Urothelium cell line (cell line): ENCODE data around the gene MBOAT1.

ENCODE experiments used
- DNase-seq: peaks from one replicate; pipeline ENCODE4 v3.0.0; 2011; ENCODE audit warnings: low spot score, mixed read lengths
- FAIRE-seq: peaks from 2 replicates; lab custom pipeline; 2011; peaks lifted over from hg19 to GRCh38; lab: Jason Lieb, UNC

Gene MBOAT1

GRCh38 chr6:20235041-20235440, 22.8 kb upstream of the MBOAT1 start:
- FAIRE-seq (no peak), DNase-seq (no peak)

GRCh38 chr6:20234136-20234535, 21.9 kb upstream of the MBOAT1 start:
- no peak for DNase-seq
- FAIRE-seq = no peak

GRCh38 chr6:20233007-20233730, 20.9 kb upstream of the MBOAT1 start:
- DNase-seq (no peak), FAIRE-seq (no peak)

DNA sequence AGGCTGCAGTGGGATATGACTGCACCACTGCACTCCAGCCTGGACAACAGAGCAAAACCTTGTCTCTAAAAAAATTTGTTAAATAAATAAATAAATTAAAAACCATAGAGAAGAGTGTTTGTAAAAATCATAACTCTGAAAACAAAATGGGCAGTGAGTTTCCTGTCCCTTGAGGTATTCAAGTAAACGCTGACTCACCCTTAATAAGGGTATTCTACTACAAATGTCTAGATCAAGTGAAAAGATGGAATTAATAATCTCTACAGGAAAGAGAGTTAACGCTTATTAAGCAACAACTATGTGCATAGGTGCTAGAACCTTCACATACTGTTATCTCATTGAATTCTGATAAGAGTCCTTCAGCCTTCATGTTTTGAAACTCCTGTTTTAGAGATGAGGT, 19.9 kb upstream of the MBOAT1 start:
- FAIRE-seq = no peak
- no peak for DNase-seq

GRCh38 chr6:20230401-20231119, 18.3 kb upstream of the MBOAT1 start:
- DNase-seq = no peak
- FAIRE-seq = no peak

DNA sequence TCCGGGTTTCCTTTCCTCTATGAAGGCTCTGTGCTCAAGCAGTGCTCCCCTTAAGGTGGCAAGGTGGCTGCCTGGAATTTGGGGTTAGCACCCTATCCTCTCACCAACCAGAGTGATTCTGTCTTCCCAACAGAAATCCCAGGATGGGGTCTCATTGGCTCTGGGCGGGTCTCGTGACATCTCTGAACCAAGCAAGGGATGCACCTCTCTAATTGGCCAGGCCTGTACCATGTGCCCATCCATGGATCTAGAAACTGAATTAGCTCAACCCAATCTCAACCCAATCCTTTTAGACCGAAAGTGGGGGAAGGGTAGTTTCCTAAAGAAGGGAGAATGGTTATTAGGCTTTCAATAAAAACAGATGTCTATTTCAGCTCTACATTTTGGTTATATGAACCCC, 17.6 kb upstream of the MBOAT1 start:
- FAIRE-seq = no peak
- no peak for DNase-seq

DNA sequence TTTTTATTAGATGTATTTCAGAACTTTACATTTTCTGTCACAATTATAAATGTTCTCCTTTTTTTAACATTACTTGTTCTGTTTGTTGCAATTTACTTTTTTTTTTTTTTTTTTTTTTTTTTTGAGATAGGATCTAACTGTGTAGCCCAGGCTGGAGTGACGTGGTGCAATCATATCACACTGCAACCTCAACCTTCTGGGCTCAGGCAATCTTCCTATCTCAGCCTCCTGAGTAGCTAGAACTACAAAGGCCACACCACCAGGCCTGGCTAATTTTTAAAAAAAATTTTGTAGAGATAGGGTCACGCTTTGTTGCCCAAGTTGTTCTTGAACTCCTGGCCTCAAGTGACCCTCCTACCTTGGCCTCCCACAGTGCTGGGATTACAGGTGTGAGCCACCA, 15.1 kb upstream of the MBOAT1 start:
- FAIRE-seq = no peak
- DNase-seq = no peak

DNA sequence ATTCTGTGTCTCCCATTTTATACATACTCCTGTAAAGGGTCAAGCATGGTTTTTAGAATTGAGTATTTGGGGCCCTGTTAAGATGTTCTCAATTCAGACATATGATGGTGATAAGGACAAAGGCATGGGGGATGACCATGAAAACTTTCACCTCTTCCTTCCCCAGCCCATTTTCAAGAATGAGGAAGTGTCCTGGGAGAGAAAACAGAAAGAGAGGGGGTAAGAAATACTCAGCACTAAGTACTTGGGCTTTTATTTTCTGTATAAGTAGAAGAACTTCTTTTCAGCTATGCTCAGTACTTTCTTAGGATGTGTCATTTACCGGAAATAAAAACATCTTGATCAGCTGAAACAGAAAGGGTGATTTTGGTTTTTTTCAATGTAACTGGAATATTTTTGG, 10.9 kb upstream of the MBOAT1 start:
- DNase-seq (no peak), FAIRE-seq (no peak)

DNA sequence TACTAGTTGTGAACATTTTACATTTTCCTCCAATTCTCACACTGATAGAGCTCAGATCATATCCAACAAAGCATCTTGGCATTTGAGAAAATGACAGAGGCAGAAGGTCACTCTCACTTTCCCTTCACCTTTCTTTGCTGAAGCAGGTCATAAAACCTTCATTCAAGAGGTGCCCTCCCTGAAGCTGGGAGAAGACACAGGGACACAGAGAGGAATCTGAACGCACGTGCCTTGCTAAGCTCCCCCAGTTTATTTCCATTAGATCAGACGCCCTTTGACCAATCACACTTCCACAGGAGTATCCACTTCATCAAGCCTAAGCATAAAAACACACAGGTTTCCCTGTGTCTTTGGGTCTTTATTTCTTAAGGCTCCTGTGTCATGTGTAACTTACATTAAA, 9.2 kb upstream of the MBOAT1 start:
- DNase-seq = no peak
- FAIRE-seq = no peak

DNA sequence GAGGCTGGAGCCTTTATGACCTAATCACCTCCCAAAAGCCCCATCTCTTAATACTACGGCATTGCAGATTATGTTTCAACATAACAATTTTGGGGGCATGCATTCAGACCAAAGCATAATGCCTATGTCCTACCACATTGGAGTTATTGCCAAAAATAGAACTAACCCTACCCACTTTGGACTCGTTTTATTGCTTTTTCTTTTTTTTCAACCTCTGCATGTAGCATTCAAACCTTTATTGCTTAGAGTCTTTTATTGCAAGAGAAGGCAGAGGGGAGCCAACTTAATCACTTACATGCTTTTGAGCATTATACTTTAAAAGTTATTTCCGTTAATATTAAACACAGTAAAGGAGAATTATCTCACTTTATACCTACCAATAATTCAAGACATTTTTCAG, 8.1 kb upstream of the MBOAT1 start:
- FAIRE-seq = no peak
- no peak for DNase-seq

GRCh38 chr6:20217891-20218290, 5.6 kb upstream of the MBOAT1 start:
- FAIRE-seq = no peak

GRCh38 chr6:20217324-20217855, 5.1 kb upstream of the MBOAT1 start:
- FAIRE-seq (no peak), DNase-seq (no peak)

More at GRCh38 chr6:20217891-20218290, 5.6 kb upstream of the MBOAT1 start:
- no peak for DNase-seq

- DNase-seq = no peak
- no peak for FAIRE-seq
Observed at GRCh38 chr6:20215310-20215709, 3.0 kb upstream of the MBOAT1 start.

DNA sequence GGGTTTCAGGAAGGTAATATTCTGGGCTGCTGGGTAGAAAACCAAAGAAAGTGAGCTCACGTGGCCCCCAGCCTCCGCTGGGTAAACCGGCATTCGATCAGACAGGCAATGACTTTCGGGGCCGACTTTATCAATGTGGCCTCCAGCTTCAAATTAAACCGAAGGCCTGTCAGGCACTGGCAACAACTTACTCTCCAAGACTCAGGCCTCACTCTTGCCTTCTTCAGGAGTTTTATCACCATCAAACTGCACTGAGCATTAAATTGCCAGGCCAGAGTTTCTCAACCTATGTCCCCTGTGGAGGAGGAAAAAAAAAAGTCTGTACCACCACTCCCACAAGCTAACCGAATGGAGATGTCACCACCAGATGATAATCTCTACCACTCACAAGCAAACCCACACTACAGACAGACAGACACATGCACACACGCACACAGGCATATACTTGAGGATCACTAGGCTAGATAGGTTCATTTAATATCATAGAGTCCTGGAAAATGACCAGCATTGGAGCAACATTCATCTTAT, 1.1 kb upstream of the MBOAT1 start:
- FAIRE-seq (no peak), DNase-seq (no peak)

GRCh38 chr6:20211941-20212391, 303 bp downstream of the MBOAT1 start:
- DNase-seq (peak; percentile 56), FAIRE-seq (no peak)

DNA sequence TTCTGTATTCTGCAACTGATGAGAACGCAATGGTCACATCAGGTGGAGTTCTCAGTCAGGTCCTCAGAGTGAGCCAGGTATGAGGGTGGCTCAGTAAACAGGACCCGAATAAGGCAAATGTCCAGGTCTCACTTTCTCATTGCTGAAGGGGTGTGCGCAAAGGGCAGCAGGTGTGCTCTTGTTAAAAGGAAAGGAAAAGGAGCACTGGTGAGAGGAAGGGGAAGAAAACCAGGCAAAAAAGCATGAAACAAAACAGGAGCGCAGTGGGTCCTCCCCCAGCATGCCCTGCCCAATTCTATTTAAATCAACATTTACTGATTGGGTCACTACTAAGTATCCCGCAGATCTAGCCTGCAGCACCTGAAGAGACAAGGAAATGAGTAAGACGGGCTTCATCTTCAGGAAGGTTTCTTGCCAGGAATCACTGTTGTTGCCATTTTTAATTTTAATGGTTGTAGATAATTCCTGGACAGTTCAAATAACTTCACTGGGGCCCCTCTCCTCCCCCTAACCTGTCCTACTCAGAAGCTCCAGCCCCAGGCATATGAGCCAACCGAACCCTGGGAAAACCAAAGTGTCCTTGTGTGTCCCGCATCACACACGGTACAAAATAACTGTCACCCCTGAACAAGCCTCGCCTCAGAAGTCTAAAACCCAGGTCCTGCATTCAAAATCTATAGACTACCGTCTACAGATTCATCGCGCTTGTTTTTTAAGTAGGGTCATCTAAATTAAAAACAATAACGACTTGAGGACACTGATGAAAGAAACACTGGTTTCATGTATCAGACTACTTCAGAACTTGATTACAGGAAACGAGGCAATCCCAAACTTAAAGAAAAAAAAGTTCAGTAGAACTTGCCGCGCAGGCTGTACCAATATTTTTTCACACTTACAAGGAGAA, 980 bp downstream of the MBOAT1 start:
- FAIRE-seq = no peak
- DNase-seq = peak; percentile 12

DNA sequence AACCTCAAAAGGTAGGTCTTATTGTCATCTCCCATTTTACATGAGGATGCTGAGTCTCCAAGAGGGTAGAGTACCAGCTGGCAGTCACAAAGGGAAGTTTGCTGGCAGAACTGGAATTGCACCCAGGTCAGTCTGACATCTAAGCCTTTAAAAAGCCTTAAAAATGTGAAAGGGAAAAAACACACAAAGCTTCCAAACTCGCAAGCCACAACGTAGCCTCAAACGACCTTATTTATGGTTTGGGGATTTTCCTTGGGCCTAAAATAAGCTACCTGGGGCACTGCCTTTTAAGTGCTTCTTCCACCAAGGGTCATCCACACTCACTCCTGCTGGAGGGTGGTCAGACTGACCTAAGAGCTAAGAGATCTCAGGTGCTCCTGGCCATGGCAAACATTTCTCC, 2.1 kb downstream of the MBOAT1 start:
- no peak for DNase-seq
- FAIRE-seq = no peak

DNA sequence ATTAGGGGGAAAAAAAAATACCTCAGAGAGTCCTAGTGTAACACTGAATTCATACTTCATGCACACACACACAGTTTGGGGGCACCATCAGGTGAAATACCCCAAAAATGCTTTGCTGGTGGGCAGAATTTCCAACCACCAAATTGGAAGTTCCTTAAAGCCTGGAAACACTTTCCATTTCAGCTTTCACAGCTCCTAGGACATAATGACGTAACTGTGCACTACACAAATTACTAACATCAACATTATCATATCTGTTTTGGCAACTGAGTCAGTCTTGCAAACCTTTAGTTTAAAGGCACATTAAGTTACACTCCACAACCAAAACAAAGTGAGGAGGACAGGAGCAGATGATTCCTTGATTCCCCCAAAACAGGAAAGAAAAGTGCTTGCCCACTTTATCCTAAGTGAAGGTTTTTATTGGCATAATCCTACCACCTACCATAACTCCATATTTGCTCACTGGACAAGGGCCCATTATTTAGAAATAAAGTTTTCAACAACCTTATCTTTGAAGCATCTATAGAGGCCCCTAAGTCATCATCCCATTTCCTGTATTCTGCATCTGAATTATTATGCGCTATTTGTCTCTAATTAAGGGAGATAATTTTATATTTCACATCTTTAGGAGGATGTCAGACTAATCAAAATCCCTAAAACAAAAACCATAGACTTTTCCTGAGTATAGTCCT, 3.4 kb downstream of the MBOAT1 start:
- FAIRE-seq = no peak
- no peak for DNase-seq

GRCh38 chr6:20207088-20207418, 5.2 kb downstream of the MBOAT1 start:
- no peak for DNase-seq
- FAIRE-seq = no peak

- FAIRE-seq (no peak), DNase-seq (no peak)
Observed at GRCh38 chr6:20205722-20206161, 6.5 kb downstream of the MBOAT1 start.
